Activated CD4-positive, alpha-beta T cell treated with anti-CD3 and anti-CD28 coated beads, Interleukin-2, amount 50 U/mL, for 24 hours (primary cell): ENCODE measurements around the gene ABCG4.
"Not testable (repeated sequence)": the region's sequence is repeated elsewhere in the genome, so short reads cannot be mapped to it uniquely, and the experiment has no call there.

ENCODE experiments used
- DNase-seq, 2 donors: peaks; one replicate each; pipeline ENCODE4 v3.0.0-alpha.2; 2020; ENCODE audit warnings: low read depth in 1 of 2, low spot score in 1 of 2

Gene ABCG4

GRCh38 chr11:119115484-119116234 is 33.2 kb upstream of the ABCG4 start:
- no peak for DNase-seq

GRCh38 chr11:119116235-119116594 is 32.6 kb upstream of the ABCG4 start:
- DNase-seq: no peak

- no peak for DNase-seq
These were observed 32.3 kb upstream of the ABCG4 start for GRCh38 chr11:119116601-119117000.

GRCh38 chr11:119117004-119117706 is 31.7 kb upstream of the ABCG4 start:
- DNase-seq: no peak

- no peak for DNase-seq
These were observed 30.6 kb upstream of the ABCG4 start for GRCh38 chr11:119118227-119118626.

DNA sequence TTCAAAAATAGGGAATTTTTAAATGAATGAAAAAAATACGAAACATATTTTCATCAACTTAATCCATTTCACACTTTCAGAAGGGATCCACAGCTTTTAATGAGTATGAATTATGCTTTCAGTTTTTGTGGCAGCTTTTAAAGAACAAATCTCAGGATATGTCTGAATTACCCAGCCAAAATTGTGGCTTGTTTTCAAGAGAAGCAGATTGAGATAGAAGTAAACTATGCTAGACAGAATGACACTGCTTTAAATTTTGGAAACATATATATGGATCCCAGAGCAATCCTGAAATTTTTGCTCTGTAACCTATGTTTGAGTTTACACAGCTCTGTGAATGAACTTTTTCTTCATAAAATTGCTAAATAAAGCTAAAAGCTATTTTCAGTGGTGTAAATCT is 29.9 kb upstream of the ABCG4 start:
- no peak for DNase-seq

DNA sequence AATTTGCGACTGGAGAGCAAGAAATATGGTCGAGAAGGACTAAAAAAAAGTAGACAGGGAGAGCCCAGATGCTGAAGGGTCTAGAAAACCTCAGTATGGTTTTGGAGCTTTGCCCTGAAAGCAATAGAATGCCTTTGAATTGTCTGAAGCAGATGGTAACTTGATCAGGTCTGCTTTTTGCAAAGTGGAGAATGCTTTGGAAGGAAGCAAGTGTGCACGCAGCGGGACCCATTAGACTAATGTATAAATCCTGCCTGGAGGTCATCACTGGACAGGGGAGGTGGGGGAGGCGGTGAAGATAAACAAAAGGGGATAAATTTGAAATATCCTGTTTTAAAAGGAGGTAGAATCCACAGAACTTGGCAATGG is 28.2 kb upstream of the ABCG4 start:
- no peak for DNase-seq

DNA sequence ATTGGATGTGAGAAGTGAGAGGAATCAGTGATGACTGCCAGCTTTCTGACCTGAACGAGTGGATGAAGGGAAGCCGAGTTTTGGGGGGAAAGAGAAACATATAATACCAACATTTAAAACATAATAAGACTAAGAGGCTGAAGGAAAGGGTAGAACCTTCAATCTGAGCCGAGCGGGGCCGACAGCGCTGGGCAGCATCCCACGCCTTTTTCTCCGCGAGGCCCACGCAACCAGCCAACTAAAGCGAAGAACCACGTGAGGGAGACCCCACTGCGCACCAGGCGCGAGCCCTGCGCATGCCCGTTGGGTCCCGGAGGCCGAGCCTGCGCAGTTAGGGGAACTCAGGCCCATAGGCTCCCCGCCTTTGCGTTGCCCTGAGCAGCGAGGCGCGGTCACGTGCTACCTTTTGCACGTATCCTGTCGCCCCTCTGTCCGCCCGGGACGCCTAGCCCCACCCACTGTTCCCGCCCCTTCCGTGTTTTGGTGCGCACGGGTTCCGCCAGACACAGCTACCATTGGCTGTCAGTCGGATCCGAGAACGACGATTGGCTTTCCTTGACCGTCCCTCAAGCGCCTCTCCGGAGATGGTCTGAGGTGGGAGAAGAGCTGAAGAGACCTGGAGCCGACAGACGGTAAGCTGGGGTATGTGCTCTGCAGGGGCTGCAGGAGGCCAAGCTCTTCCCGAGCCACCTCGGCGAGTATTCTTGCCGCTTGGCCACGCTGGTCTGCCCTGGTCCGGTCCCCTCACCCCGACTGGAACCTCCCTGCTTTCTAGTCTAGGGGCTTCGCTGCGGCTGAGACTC is 27.6 kb upstream of the ABCG4 start, which contains the start of gene HINFP:
Gene HINFP (plus strand): TSS at position 573 of the 803 bp plus-strand sequence. CDS start 5,365 bp downstream, outside the sequence.
- DNase-seq: peak; percentile 99 to 100

- no peak for DNase-seq
These were observed 27.1 kb upstream of the ABCG4 start for GRCh38 chr11:119121811-119122124.

DNA sequence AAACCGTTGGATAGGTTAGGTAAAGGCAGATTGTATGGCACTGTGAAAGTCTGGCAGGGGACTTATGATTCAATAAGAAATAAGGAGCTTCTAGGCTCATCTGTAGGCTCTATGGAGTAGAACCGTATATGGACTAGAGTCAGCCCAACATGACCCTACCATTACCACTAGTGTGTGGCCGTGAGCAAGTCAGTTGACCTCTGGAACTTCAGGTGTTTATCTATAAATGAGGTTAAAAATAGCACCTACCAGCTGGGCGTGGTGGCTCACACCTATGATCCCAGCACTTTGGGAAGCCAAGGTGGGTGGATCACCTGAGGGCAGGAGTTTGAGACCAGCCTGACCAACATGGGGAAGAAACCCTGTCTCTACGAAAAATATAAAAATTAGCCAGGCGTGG is 23.0 kb upstream of the ABCG4 start:
- DNase-seq: no peak

DNA sequence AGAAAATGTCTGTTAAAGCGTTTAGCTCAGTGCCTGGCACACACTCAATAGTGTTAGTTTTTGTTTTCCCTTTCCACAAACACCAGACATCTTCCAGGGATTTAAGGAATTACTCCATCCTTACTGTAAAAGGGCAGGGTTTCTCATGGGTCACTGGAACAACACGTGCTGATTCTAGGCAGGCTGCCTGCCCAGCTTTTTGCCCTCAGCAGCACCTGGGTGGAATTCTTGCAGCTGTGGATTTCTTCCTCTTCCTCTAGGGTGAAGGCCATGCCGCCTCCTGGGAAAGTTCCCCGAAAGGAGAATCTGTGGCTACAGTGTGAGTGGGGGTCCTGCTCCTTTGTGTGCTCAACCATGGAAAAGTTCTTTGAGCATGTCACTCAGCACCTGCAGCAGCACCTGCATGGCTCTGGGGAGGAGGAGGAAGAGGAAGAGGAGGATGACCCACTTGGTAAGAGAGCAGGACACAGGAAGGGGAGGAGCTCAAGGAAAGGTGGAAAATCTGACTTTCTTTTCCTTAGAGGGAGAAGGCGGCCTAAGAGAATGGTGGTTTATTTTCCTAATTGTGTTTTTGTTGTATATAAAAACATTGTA is 22.1 kb upstream of the ABCG4 start:
- DNase-seq: no peak

DNA sequence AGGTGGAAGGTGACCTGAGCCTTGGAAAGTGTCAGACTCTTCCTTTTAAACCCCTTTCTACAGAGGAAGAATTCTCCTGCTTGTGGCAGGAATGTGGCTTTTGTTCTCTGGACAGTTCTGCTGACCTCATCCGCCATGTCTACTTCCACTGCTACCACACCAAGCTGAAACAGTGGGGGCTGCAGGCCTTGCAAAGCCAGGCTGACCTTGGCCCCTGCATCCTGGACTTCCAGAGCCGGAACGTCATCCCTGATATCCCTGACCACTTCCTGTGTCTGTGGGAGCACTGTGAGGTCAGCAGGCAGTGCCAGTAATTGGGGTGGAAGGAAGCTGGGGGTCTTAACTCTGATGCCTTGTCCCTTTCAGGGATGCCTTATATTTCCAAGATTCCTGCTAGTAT is 18.2 kb upstream of the ABCG4 start:
- DNase-seq: no peak

- no peak for DNase-seq
These were observed 14.4 kb upstream of the ABCG4 start for GRCh38 chr11:119134389-119134978.

DNA sequence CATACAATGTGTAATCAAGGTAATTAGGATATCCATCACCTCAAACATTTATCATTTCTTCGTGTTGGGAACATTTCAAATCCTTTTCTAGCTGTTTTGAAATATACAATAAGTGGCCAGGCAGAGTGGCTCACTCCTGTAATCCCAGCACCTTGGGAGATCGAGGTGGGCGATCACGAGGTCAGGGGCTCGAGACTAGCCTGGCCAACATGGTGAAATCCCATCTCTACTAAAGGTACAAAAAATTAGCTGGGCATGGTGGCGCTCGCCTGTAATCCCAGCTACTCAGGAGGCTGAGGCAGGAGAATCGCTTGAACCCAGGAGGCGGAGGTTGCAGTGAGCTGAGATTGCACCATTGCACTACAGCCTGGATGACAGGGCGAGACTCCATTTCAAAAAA is 9.6 kb upstream of the ABCG4 start:
- DNase-seq: not testable (repeated sequence)

DNA sequence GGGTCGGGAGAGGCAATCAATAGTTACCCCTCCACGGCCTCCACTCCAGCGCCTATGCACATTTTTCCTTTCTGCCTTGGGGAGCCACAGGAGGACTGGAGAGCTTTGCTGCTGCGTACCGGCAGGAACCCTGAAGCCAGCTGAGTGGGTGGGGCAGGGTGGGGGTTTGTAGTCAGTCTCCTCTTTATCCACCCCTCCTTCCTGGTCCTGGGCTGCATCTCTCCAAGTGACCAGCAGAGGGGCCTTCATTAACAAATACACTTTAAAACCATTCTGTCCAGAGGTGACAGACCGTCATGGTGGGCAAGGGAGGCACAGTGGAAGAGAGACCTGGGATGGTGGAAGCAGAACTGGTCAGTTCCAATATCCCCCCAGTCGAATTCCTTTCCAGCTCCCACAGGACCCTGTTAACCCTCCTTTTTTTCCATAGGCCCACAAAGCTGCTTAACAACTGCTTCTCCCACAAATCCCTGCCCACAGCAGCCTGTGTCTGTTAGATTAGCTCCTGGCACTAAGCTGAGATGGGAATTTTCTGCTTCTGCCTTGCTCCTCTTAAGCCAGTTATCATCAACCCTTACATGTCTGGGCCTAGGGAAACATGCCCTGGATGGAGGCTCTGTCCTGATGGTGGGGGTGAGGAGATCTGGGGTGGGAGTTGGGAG is 3.9 kb upstream of the ABCG4 start:
- no peak for DNase-seq

DNA sequence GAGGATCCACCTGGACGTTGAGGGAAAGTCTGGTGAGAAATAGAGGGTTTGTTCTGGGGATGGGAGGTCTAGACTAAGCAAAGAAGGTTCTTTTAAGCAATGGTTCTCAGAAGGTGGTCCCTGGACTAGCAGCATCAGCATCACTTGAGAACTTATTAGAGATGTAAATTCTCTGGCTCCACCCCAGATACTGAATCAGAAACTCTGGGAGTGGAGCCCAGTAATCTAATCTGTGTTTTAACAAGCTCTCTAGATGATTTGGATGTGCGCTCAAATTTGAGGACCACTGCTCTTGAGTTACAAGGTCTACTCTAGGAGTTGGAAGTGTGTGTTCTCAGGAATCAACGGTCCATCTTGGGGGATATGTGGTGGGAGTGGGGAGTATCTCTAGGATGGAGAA is 3.3 kb upstream of the ABCG4 start:
- no peak for DNase-seq

DNA sequence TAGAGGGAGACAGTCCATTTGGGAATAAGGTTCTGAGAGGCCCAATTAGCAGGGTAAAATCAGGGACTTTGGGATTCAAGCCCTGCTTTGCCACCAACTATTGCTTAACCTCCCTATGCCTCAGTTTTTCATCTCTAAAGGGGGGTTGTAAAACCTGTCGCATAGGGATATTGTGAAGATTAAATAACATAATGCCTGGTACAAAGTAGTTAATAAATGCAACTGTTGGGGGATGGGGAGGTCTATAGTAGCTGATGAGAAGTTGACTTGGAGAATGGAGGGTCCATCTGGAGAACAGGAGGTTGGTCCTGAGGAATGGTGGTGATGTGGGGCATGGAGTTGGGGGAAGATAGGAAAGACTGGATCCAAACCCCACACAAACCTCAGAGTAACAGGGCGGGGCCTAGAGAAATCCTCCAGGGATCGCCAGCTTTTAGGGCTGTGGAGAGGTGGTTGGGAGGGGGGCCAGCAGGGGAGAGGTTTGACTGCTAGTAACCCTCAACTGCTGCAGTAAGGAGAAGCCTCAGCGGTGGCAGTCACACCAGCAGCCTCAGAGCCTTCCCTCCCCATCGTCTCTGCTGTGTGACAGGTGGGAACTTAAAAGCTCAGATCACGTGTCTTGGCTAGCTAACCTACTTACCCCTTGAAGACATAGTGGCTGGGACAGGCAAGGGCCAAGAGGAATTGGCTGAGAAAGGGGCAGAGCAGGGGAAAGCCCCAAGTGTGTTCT is 1.1 kb upstream of the ABCG4 start:
- no peak for DNase-seq

DNA sequence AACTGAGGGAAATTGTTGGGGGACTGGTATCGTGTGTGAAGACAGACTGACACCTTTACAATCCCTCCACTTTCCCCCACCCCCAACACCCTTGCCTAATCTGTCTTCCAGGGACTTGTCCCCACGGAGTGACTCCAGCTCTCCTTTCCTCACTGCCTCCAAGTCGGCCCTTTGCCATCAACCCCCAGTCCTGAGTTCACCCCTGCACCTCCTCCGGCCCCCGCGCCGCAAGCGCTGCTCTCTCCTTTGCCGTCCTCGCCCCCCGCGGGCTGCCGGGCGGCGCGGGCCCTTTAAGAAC is 183 bp upstream of the ABCG4 start:
- DNase-seq: no peak

GRCh38 chr11:119149786-119150275 is 979 bp downstream of the ABCG4 start:
- no peak for DNase-seq

DNA sequence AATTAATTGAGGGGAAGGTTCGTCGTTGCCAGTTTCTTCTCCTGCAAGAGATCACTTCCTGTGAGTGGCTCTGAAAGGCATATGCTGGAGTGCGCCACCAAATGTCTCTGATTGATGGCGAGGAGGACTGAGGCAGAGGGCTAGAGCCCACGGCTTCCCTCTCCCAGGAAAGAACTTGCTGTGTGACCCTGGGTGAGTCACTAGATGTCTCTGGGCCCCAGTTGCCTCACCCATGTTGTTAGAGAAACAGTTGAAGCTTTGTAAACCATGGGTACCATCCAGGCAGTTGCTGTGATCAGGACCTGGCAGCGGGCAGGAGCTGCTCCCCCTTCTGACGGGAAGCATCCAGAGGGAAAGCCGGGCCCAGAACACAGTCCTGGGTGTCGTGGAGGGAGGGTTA is 3.2 kb downstream of the ABCG4 start:
- no peak for DNase-seq
